ENCODE results near the gene CPAMD8. TPM values are rescaled to one million over a fixed set of nuclear protein-coding genes. Genes with fewer than 3 reads are reported as not detected.

The CPAMD8 gene
- total and polyA plus RNA-seq, 2 of the 8 experiments (the other 6 are each of a cell fraction or from before 2014, with no cell fraction given): 6.1 to 9.2 TPM

GRCh38 chr19:16898361-16899015 lies 128.1 kb downstream of the CPAMD8 start:
- CTCF ChIA-PET (ENCODE audit: partially characterized antibody): interaction anchor here (0.6 to 2.2 kb wide), 5 partner anchors 13 to 154 kb away, joined by 3 to 11 read pairs (median 4); no protein-coding TSS in a partner anchor
- H2BK5ac ChIP-seq (ENCODE audit: low read depth, low read length): no peak overlapping the region
- H3K4me2 ChIP-seq (ENCODE audit: insufficient read depth in 1 of 2, low read depth in 2 of 2, low read length in 2 of 2): peak overlapping the region in 1 of 2 experiments; percentile 75; a peak in 1 of 4 replicates
- no peak overlapping the region for H3K23ac ChIP-seq (ENCODE audit: insufficient read length)
- no peak overlapping the region for H4K5ac ChIP-seq (ENCODE audit: insufficient read length, low read depth, low read length)
- H4K20me1 ChIP-seq (replicated peaks in 1 of 2; ENCODE audit: control insufficient read depth in 1 of 2, insufficient read depth in 2 of 2, low read length in 2 of 2): no peaks in the 10 kb centered on the region
- FAIRE-seq: no peak
- no peak overlapping the region for H2BK20ac ChIP-seq (ENCODE audit: low read length)
- H2BK15ac ChIP-seq (ENCODE audit: low read length): no peak overlapping the region
- H3K27me3 ChIP-seq (replicated peaks in 1 of 4; ENCODE audit: control insufficient read depth in 3 of 4, extremely low read depth in 1 of 4, insufficient read depth in 3 of 4, low read length in 3 of 4): peaks cover 0 to 16% (median 8%) of the 10 kb centered on the region in 4 experiments; a peak in 5 of 7 replicates
- no peak overlapping the region for H3K18ac ChIP-seq (ENCODE audit: extremely low read depth, low read length)
- no peaks in the 10 kb centered on the region for H3K79me2 ChIP-seq (ENCODE audit: control insufficient read depth in 1 of 2, insufficient read depth in 2 of 2, low read length in 2 of 2)
- no peak overlapping the region for H3K56ac ChIP-seq (replicated peaks; ENCODE audit: insufficient read length, low read depth, low read length)
- peaks cover 12% of the 10 kb centered on the region; the same call in 1 of the 2 replicates for H3K23me2 ChIP-seq (ENCODE audit: low read depth, low read length)
- no peak for DNase-seq (ENCODE audit: low read depth in 1 of 2, low spot score in 2 of 2)
- no peak overlapping the region for H3K4ac ChIP-seq (replicated peaks; ENCODE audit: insufficient read length, low read depth, low read length)
- H3K79me1 ChIP-seq (ENCODE audit: low read depth, low read length): no peaks in the 10 kb centered on the region
- no peak overlapping the region for H4K8ac ChIP-seq (ENCODE audit: extremely low read depth, insufficient read depth, low read length)
- 0 out of 2 replicates have a peak overlapping the region, but pooled peaks have one; percentile 5 for H2AK5ac ChIP-seq (ENCODE audit: low read depth, low read length)
- no peak overlapping the region for H2AFZ ChIP-seq (ENCODE audit: low read length)
- H3K27ac ChIP-seq (ENCODE audit: low read depth, low read length): no peak overlapping the region
- H3K14ac ChIP-seq (ENCODE audit: insufficient read length): no peak overlapping the region
- H3K36me3 ChIP-seq (ENCODE audit: control insufficient read depth in 2 of 4, insufficient read depth in 4 of 4, low read length in 3 of 4): no peaks in the 10 kb centered on the region
- no peak overlapping the region; the same call in 1 of the 2 replicates for H2BK12ac ChIP-seq (ENCODE audit: low read depth, low read length)
- POLR2A ChIA-PET (ENCODE audit: partially characterized antibody): interaction anchor here (1.0 kb wide), 1 partner anchor 286 kb away, joined by 3 read pairs; no protein-coding TSS in a partner anchor
- 0 out of 7 replicates have a peak overlapping the region, but pooled peaks of 1 of the 4 experiments have one; percentile 8 for H3K9ac ChIP-seq (replicated peaks in 1 of 4; ENCODE audit: extremely low read depth in 1 of 4, low read depth in 3 of 4, low read length in 3 of 4)
- H4K91ac ChIP-seq (replicated peaks; ENCODE audit: insufficient read length, low read length): no peak overlapping the region
- H3K4me3 ChIP-seq (ENCODE audit: extremely low read depth in 1 of 4, insufficient read depth in 2 of 4, low read depth in 3 of 4, low read length in 4 of 4): no peak overlapping the region
- no peaks in the 10 kb centered on the region for H3K9me3 ChIP-seq (ENCODE audit: insufficient read depth in 2 of 2, low read depth in 1 of 2, low read length in 1 of 2)
- 89% methylated on average over 12 of the region's 12 CpGs; no CpG with 5 or more reads in 1 of the 2 experiments for WGBS, 2 experiments (ENCODE audit: extremely low coverage in 1 of 2, insufficient coverage in 1 of 2, insufficient read length in 1 of 2, insufficient replicate concordance in 2 of 2, low coverage in 1 of 2, low lambda C conversion rate in 2 of 2, missing lambda C conversion rate in 1 of 2)
- H2BK120ac ChIP-seq (replicated peaks; ENCODE audit: low read depth, low read length): no peak overlapping the region
- H3K4me1 ChIP-seq (replicated peaks in 1 of 4; ENCODE audit: control insufficient read depth in 3 of 4, insufficient read depth in 4 of 4, low read length in 3 of 4): peaks cover 0 to 3% (median 1%) of the 10 kb centered on the region in 4 experiments; a peak in 3 of 7 replicates
- TF ChIP-seq CTBP2 (IDR thresholded peaks at IDR 0.05; ENCODE audit: borderline replicate concordance, insufficient read depth, insufficient read length, low read length) (no peak), TAF1 (IDR thresholded peaks at IDR 0.05; ENCODE audit: low read depth, low read length) (no peak), SAP30 (IDR thresholded peaks at IDR 0.05; ENCODE audit: insufficient read depth, insufficient replicate concordance, low read length) (no peak), RXRA (IDR thresholded peaks at IDR 0.05; ENCODE audit: insufficient read depth, low read depth, low read length) (no peak), MAFK (IDR thresholded peaks at IDR 0.05; ENCODE audit: low read depth, low read length) (no peak), TAF7 (optimal IDR thresholded peaks at IDR 0.05; ENCODE audit: borderline replicate concordance, low read depth, low read length) (no peak), HDAC2 (IDR thresholded peaks at IDR 0.05; ENCODE audit: borderline replicate concordance in 1 of 2, low read depth in 2 of 2, low read length in 2 of 2) (no peak), USF2 (IDR thresholded peaks at IDR 0.05; ENCODE audit: low read length) (no peak), PHF8 (conservative IDR thresholded peaks at IDR 0.05; ENCODE audit: low read depth, low read length) (no peak), POLR2A (IDR thresholded peaks at IDR 0.05; ENCODE audit: control extremely low read depth in 1 of 2, low read depth in 2 of 2, low read length in 2 of 2) (no peak)

Data from H1 (cell line).